Heart left ventricle (tissue), 16 donors: ENCODE measurements around the gene IGFBP1. TPM values are rescaled to one million over a fixed set of nuclear protein-coding genes. Genes with fewer than 3 reads are reported as not detected.

ENCODE experiments used
- ATAC-seq, 4 donors: fragments of 200-7000 bp; cut with Tn5 transposase; one replicate each; pipeline ENCODE4 v1.9.1; 2020 to 2022; ENCODE audit warnings: moderate library complexity in 4 of 4, mild to moderate bottlenecking in 3 of 4, moderate number of reproducible peaks in 1 of 4
- DNase-seq, 5 donors: peaks; one replicate each; pipeline ENCODE4 v3.0.0-alpha.2; 2020
- H3K27ac ChIP-seq, 12 donors: fragments of 200-600 bp; sonication (generic) in 4 of 12; one replicate each; pipeline versions ENCODE4 v1.5.0 to v1.8.0; 2016 to 2022; ENCODE audit warnings: mild to moderate bottlenecking in 2 of 12
- H3K27me3 ChIP-seq, 9 donors: fragments of 200-600 bp; sonication (generic) in 2 of 9; one replicate each; pipeline versions ENCODE4 v1.5.1 to v1.8.0; 2016 to 2022; ENCODE audit warnings: mild to moderate bottlenecking in 3 of 9
- H3K36me3 ChIP-seq, 9 donors: fragments of 200-600 bp; sonication (generic) in 2 of 9; one replicate each; pipeline versions ENCODE4 v1.5.0 to v1.8.0; 2018 to 2022; ENCODE audit warnings: mild to moderate bottlenecking in 2 of 9
- H3K4me1 ChIP-seq, 12 donors: fragments of 200-600 bp; sonication (generic) in 4 of 12; one replicate each; pipeline versions ENCODE4 v1.5.0 to v1.8.0; 2016 to 2022; ENCODE audit warnings: mild to moderate bottlenecking in 3 of 12
- H3K4me3 ChIP-seq, 12 donors: fragments of 200-600 bp; sonication (generic) in 4 of 12; one replicate each; pipeline versions ENCODE4 v1.5.0 to v1.8.0; 2017 to 2022; ENCODE audit warnings: mild to moderate bottlenecking in 9 of 12, moderate library complexity in 4 of 12
- H3K9me3 ChIP-seq, 12 donors: fragments of 200-600 bp; sonication (generic) in 4 of 12; one replicate each; pipeline versions ENCODE4 v1.5.0 to v1.8.0; 2016 to 2022; ENCODE audit warnings: mild to moderate bottlenecking in 1 of 12
- POLR2A ChIP-seq, 2 donors: fragments of 450-650 bp; IDR thresholded peaks; one replicate each; pipeline ENCODE4 v1.6.1; 2017; ENCODE audit warnings: antibody characterized with exemption in 2 of 2, mild to moderate bottlenecking in 2 of 2, moderate library complexity in 2 of 2
- WGBS, 4 donors: extraction: QIAGEN DNeasy Blood & Tissue Kit in 2 of 4; methylation state at CpG; one replicate each; pipeline versions ENCODE4 v1.1.5 to v1.1.7; 2013 to 2018; 5-methylcytosine and 5-hydroxymethylcytosine counted together
- intact Hi-C, 10 donors: fragments of 100-400 bp; cut with DNase I; formaldehyde crosslinking; loops; one replicate each; pipeline versions ENCODE4 v1.11.1 to v1.14.2; 2022
- polyA plus RNA-seq, 2 donors: library from polyadenylated mRNA; stranded (reverse); fragments of 200-250 nt; gene quantifications; one replicate each; pipeline ENCODE4 v1.2.3, GENCODE V29; 2013
- total RNA-seq, 9 donors: library from RNA; depleted of rRNA in 2 of 9; stranded (reverse); fragments of >200 nt in 2 of 9; fragmentation: NEBNext Ultra II Directional in 3 of 9; extraction: Animal tissue kit (Norgen Biotek cat#: 25700) in 3 of 9; gene quantifications; one replicate each; pipeline versions ENCODE4 v1.1.0 to v1.2.4, GENCODE V29; 2016 to 2023
- TF ChIP-seq, protein P1 (sequence below), 12 donors: fragments of 200-600 bp; sonication (generic) in 4 of 12; IDR thresholded peaks; one replicate each; pipeline versions ENCODE4 v1.5.0 to v1.8.0; 2018 to 2022; ENCODE audit warnings: antibody characterized with exemption in 12 of 12, mild to moderate bottlenecking in 5 of 12
- donor health status: ischemic (EF 13 %, LVEDD 7.1; RV severe dilation, severe dysfunction).
- donor health status: healthy with polysubstance abuse.
- donor health status: DM: no; HTN: yes; CAD: no.
- donor health status: DM: no; HTN: no; CAD: no.
- donor health status: ischemic (EF 25% LVEDD 6.9; RV normal size, moderate dysfunction).
- donor health status: ischemic (EF 25% LVEDD 5.7; RV mildly dilated, moderate dysfunction).
- donor health status: healthy.
- donor health status: DM: yes; HTN: yes; CAD: no.
- donor health status: ischemic (EF 35%, LVEDD 5.7; RV mildly dilated, moderate dysfunction).
- donor health status: nonischemic (EF 11% LVEDD 7.7; RV severe dilation, severe dysfunction).
- donor health status: DM: yes; HTN: yes; CAD: no.
- donor health status: PGD.
- donor health status: ischemic (EF 29% LVEDD 5.4; RV normal size, mild dysfunction).
- donor health status: nonischemic (EF 23%, LVEDD 6.1; RV moderate dilation, normal function).

The IGFBP1 gene
- total and polyA plus RNA-seq, 11 donors, result 1.8 TPM; not detected in 10

GRCh38 chr7:45909561-45909960 is 21.3 kb downstream of the IGFBP1 start:
- no peak for ATAC-seq
- H3K4me3 ChIP-seq, result no peak overlapping the region
- peaks cover 0 to 15% (median 0%) of the 10 kb centered on the region in 12 donors for H3K9me3 ChIP-seq
- intact Hi-C loops, result no loop called here
- no peaks in the 10 kb centered on the region for H3K4me1 ChIP-seq
- no peak overlapping the region for H3K27ac ChIP-seq
- TF ChIP-seq, protein P1, sequence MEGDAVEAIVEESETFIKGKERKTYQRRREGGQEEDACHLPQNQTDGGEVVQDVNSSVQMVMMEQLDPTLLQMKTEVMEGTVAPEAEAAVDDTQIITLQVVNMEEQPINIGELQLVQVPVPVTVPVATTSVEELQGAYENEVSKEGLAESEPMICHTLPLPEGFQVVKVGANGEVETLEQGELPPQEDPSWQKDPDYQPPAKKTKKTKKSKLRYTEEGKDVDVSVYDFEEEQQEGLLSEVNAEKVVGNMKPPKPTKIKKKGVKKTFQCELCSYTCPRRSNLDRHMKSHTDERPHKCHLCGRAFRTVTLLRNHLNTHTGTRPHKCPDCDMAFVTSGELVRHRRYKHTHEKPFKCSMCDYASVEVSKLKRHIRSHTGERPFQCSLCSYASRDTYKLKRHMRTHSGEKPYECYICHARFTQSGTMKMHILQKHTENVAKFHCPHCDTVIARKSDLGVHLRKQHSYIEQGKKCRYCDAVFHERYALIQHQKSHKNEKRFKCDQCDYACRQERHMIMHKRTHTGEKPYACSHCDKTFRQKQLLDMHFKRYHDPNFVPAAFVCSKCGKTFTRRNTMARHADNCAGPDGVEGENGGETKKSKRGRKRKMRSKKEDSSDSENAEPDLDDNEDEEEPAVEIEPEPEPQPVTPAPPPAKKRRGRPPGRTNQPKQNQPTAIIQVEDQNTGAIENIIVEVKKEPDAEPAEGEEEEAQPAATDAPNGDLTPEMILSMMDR (IDR thresholded peaks at IDR 0.05), result no peak
- no peak for TF ChIP-seq POLR2A (IDR thresholded peaks at IDR 0.05)
- H3K27me3 ChIP-seq, result no peaks in the 10 kb centered on the region
- H3K36me3 ChIP-seq, result peaks cover 0 to 29% (median 18%) of the 10 kb centered on the region in 9 donors
- no peak for DNase-seq

DNA sequence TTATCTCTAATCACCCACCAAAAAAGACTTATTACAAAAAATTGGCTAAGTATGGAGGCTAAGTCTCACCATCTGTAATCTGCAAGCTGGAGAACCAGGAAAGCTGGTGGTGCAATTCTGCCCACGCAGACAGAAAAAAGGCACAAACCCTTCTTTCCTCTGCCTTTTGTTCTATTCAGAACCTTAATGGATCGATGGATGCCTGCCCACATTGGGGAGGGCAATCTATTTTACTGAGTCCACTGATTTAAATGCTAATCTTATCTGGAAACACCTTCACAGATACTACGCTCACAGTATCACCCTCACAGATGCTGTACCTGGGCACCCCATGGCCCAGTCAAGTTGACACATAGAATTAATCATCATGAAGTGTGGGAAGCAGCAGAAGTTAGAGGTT is 22.6 kb downstream of the IGFBP1 start:
- H3K36me3 ChIP-seq, result peaks cover 0 to 42% (median 26%) of the 10 kb centered on the region in 9 donors
- DNase-seq (no peak), ATAC-seq (peak in 1 of 4 donors; percentile 15)
- no peak overlapping the region for H3K4me3 ChIP-seq
- intact Hi-C loops, result loop anchor here in 3 of 10 donors (10.0 kb wide), 1 partner anchor 1344 kb away; no protein-coding TSS in a partner anchor
- no peaks in the 10 kb centered on the region for H3K4me1 ChIP-seq
- TF ChIP-seq POLR2A (IDR thresholded peaks at IDR 0.05), result no peak
- TF ChIP-seq, protein P1 (IDR thresholded peaks at IDR 0.05), result no peak
- peaks cover 0 to 5% (median 0%) of the 10 kb centered on the region in 12 donors for H3K9me3 ChIP-seq
- H3K27me3 ChIP-seq, result no peaks in the 10 kb centered on the region
- H3K27ac ChIP-seq, result no peak overlapping the region
- 86 to 97% (median 93%) methylated on average over 3 of the region's 3 CpGs for WGBS, 4 donors

DNA sequence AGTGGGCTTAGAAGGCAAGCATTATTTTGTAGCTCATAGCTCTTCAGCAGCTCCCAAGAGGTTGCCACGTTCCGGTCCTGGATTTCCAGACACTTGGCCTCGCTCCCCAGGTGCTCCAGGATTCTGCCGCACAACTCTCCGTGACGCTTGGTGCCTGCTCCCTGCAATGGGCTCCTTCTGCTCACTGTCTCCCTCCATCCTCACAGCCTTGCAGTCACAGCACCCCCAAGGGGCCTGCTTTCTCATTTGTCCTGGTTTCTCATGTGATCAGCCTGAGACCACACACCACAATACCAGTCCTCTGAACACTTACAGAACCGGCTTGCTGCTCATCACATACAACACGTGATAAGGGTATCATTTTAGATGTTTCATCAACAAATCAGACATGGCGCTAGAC is 23.0 kb downstream of the IGFBP1 start:
- H3K27me3 ChIP-seq, result no peaks in the 10 kb centered on the region
- peak in 1 of 4 donors; percentile 26 for ATAC-seq
- WGBS, 4 donors, result 80 to 91% (median 90%) methylated on average over 9 of the region's 9 CpGs
- H3K36me3 ChIP-seq, result peaks cover 0 to 46% (median 29%) of the 10 kb centered on the region in 9 donors
- TF ChIP-seq, protein P1 (IDR thresholded peaks at IDR 0.05), result no peak
- TF ChIP-seq POLR2A (IDR thresholded peaks at IDR 0.05), result no peak
- intact Hi-C loops, result loop anchor here in 3 of 10 donors (10.0 kb wide), 1 partner anchor 1343 kb away; no protein-coding TSS in a partner anchor
- no peak for DNase-seq
- peaks cover 0 to 4% (median 0%) of the 10 kb centered on the region in 12 donors for H3K9me3 ChIP-seq
- no peak overlapping the region for H3K27ac ChIP-seq
- H3K4me3 ChIP-seq, result no peak overlapping the region
- no peaks in the 10 kb centered on the region for H3K4me1 ChIP-seq

GRCh38 chr7:45912972-45913371 is 24.7 kb downstream of the IGFBP1 start:
- Histone ChIP-seq H3K4me1 (peaks cover 0 to 10% (median 0%) of the 10 kb centered on the region in 12 donors), H3K27me3 (peaks cover 0 to 8% (median 0%) of the 10 kb centered on the region in 9 donors), H3K9me3 (peaks cover 0 to 4% (median 0%) of the 10 kb centered on the region in 12 donors), H3K36me3 (peaks cover 0 to 56% (median 29%) of the 10 kb centered on the region in 9 donors), H3K27ac (no peak overlapping the region), H3K4me3 (no peak overlapping the region)
- intact Hi-C loops, result loop anchor here in 3 of 10 donors (10.0 kb wide), 1 partner anchor 1342 kb away; no protein-coding TSS in a partner anchor
- no peak for DNase-seq
- no peak for TF ChIP-seq POLR2A (IDR thresholded peaks at IDR 0.05)
- TF ChIP-seq, protein P1 (IDR thresholded peaks at IDR 0.05), result no peak
- ATAC-seq, result no peak
- 91 to 95% (median 94%) methylated on average over 7 of the region's 7 CpGs for WGBS, 4 donors
